Naive thymus-derived CD8-positive, alpha-beta T cell (primary cell): ENCODE measurements around the gene KLHL4. TPM values are rescaled to one million over a fixed set of nuclear protein-coding genes. Genes with fewer than 3 reads are reported as not detected.
A peak's percentile ranks its signal among the peaks of the same experiment; 100 is the strongest.
"Not testable (repeated sequence)": the region's sequence is repeated elsewhere in the genome, so short reads cannot be mapped to it uniquely, and the experiment has no call there.

Source experiments
- ATAC-seq, 2 donors: fragments of 150-1000 bp; cut with Tn5 transposase in 1 of 2; sonication (Bioruptor Pico), chemical (Tn5 transposase) in 1 of 2; 1 replicate in 1 of 2; 2 replicates in 1 of 2; pipeline ENCODE4 v1.10.0; 2021; ENCODE audit warnings: mild to moderate bottlenecking in 2 of 2, moderate library complexity in 2 of 2
- POLR2A ChIA-PET: fragments of 350-600 bp; sonication (Branson Sonifier 250); formaldehyde crosslinking; loops from one replicate; lab custom pipeline; 2021; ENCODE audit warnings: antibody characterized with exemption; lab: Charles Lee
- DNase-seq, 10 donors: peaks; one replicate each; pipeline versions ENCODE4 v3.0.0 to v3.0.0-alpha.2; 2020 to 2022
- H3K27ac Mint-ChIP-seq, 10 donors: one replicate each; pipeline ENCODE4 v1.8.0; 2020 to 2022; ENCODE audit warnings: mild to moderate bottlenecking in 10 of 10, mixed read lengths in 10 of 10, moderate library complexity in 4 of 10, inconsistent platforms in 1 of 10
- H3K27me3 Mint-ChIP-seq, 5 donors: one replicate each; pipeline ENCODE4 v1.8.0; 2021 to 2022; ENCODE audit warnings: mixed read lengths in 5 of 5
- H3K36me3 Mint-ChIP-seq, 3 donors: one replicate each; pipeline ENCODE4 v1.8.0; 2020 to 2022; ENCODE audit warnings: mixed read lengths in 3 of 3, mild to moderate bottlenecking in 2 of 3, inconsistent platforms in 1 of 3
- H3K4me1 Mint-ChIP-seq, 4 donors: one replicate each; pipeline ENCODE4 v1.8.0; 2021 to 2022; ENCODE audit warnings: mixed read lengths in 4 of 4
- H3K4me3 Mint-ChIP-seq, 10 donors: one replicate each; pipeline ENCODE4 v1.8.0; 2020 to 2022; ENCODE audit warnings: mild to moderate bottlenecking in 10 of 10, mixed read lengths in 10 of 10, moderate library complexity in 6 of 10, inconsistent platforms in 1 of 10
- H3K9me3 Mint-ChIP-seq, 9 donors: one replicate each; pipeline ENCODE4 v1.8.0; 2020 to 2022; ENCODE audit warnings: mixed read lengths in 9 of 9, mild to moderate bottlenecking in 3 of 9, inconsistent platforms in 1 of 9, moderate library complexity in 1 of 9
- polyA plus RNA-seq, 3 donors: library from polyadenylated mRNA; unstranded; fragments of 300-500 nt; fragmentation: Illumina TruSeq; gene quantifications; one replicate each; pipeline ENCODE4 v1.2.3, GENCODE V29; 2021
- total RNA-seq, 8 experiments: library from RNA in 2 of 8; stranded (reverse) in 2 of 8; gene quantifications; one replicate each; pipeline ENCODE4 v1.2.3 and lab custom pipeline; 2021 to 2026

Gene KLHL4, protein sequence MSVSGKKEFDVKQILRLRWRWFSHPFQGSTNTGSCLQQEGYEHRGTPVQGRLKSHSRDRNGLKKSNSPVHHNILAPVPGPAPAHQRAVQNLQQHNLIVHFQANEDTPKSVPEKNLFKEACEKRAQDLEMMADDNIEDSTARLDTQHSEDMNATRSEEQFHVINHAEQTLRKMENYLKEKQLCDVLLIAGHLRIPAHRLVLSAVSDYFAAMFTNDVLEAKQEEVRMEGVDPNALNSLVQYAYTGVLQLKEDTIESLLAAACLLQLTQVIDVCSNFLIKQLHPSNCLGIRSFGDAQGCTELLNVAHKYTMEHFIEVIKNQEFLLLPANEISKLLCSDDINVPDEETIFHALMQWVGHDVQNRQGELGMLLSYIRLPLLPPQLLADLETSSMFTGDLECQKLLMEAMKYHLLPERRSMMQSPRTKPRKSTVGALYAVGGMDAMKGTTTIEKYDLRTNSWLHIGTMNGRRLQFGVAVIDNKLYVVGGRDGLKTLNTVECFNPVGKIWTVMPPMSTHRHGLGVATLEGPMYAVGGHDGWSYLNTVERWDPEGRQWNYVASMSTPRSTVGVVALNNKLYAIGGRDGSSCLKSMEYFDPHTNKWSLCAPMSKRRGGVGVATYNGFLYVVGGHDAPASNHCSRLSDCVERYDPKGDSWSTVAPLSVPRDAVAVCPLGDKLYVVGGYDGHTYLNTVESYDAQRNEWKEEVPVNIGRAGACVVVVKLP
- total RNA-seq, result not detected
- polyA plus RNA-seq, result under 1 TPM in 1 of 3 donors, not detected in 2; 0.30 TPM
- total RNA-seq (lab: John Stamatoyannopoulos, UW), result 0 to 2.6 (median 0.09) reads per million in 6 experiments

DNA sequence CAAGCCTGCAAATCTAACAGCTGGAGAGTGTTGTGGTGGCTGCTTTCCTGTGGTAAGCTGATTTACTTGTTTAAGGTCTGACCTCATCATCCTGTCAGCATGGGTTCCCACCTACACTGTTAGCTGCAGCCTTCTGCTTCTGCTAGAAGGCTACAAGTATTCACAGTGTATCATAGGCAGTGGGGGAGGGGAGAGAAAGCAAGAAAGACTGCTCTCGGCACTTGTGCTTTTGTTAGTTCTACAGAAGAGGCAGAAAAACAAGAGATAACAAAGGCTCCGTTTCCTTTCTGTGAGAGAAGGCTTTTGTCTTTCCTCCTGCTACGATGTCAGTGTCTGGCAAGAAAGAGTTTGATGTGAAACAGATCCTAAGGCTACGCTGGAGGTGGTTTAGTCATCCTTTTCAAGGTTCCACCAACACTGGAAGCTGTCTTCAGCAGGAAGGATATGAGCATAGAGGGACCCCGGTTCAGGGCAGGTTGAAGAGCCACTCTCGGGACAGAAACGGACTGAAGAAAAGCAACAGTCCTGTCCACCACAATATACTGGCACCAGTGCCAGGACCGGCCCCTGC is at the start of gene KLHL4:
TSS of gene KLHL4 (plus strand) at position 232 of the 571 bp plus-strand sequence. CDS start at position 324, 92 bp downstream.
- no peaks in the 10 kb centered on the region for H3K9me3 Mint-ChIP-seq
- DNase-seq (no peak), ATAC-seq (no peak)
- peak within 1 kb of the TSS in 1 of 10 donors; percentile 22 for H3K4me3 Mint-ChIP-seq
- no peaks in the 10 kb centered on the region for H3K27me3 Mint-ChIP-seq
- POLR2A ChIA-PET, result no interaction called here
- peak within 1 kb of the TSS in 1 of 10 donors; percentile 3 for H3K27ac Mint-ChIP-seq
- no peaks in the 10 kb centered on the region for H3K4me1 Mint-ChIP-seq
- no peaks in the 10 kb centered on the region for H3K36me3 Mint-ChIP-seq

- no peak overlapping the region for H3K4me3 Mint-ChIP-seq
- no peaks in the 10 kb centered on the region for H3K36me3 Mint-ChIP-seq
- ATAC-seq, result no peak
- no peaks in the 10 kb centered on the region for H3K4me1 Mint-ChIP-seq
- DNase-seq, result no peak
- no peak overlapping the region for H3K27ac Mint-ChIP-seq
- peaks cover 0 to 24% (median under 1%) of the 10 kb centered on the region in 9 donors for H3K9me3 Mint-ChIP-seq
- POLR2A ChIA-PET, result no interaction called here
- H3K27me3 Mint-ChIP-seq, result no peaks in the 10 kb centered on the region
These were observed 48.7 kb upstream of the KLHL4 start for GRCh38 chrX:87468941-87469340.

DNA sequence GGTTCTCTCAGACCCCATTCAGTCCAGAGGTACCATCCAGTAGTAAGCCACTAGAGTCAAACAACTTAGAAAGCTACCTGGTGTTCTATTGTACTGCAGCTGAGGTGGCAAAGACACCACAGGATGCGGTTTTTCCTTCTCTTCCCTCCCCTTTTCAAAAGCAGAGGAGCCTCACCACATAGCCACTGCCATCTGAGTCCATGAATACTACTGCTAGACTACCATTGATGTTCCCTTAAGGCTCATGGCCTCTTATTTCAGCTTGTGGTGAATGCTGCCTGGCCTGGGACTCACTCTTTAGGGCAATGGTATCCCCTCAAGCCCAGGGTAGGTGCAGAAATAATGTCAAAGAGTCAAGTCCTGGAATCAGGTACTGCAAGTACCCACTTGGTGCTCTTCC is 41.8 kb upstream of the KLHL4 start:
- DNase-seq (no peak), ATAC-seq (no peak)
- POLR2A ChIA-PET, result no interaction called here
- Mint-ChIP-seq H3K4me1 (no peaks in the 10 kb centered on the region), H3K9me3 (peaks cover 0 to 22% (median 0%) of the 10 kb centered on the region in 9 donors), H3K4me3 (no peak overlapping the region), H3K36me3 (no peaks in the 10 kb centered on the region), H3K27ac (no peak overlapping the region), H3K27me3 (no peaks in the 10 kb centered on the region)

GRCh38 chrX:87478703-87479102 is 38.9 kb upstream of the KLHL4 start:
- H3K9me3 Mint-ChIP-seq, result peaks cover 0 to 22% (median 0%) of the 10 kb centered on the region in 9 donors
- POLR2A ChIA-PET, ATAC-seq, H3K27me3 Mint-ChIP-seq, H3K27ac Mint-ChIP-seq, DNase-seq, H3K36me3 Mint-ChIP-seq, H3K4me1 Mint-ChIP-seq, H3K4me3 Mint-ChIP-seq: not testable (repeated sequence)

DNA sequence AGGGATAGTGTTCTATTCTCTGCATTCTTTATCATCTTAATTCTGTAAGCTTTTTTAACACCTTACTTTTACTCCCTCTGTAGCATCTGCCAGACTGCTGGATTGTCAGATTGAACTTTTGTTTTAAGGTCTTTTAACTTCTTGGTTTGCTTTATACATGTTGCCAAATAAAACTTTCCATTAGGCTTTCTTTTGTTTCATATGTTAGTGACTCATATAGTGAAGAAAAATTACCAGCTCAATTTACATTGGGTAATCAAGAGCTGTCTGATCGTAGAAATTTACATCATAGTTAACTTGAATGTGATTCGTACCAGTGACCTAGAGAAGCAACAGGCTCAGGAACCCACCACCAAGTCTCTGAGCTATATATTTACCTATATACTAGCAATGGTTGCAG is 28.5 kb upstream of the KLHL4 start:
- no peaks in the 10 kb centered on the region for H3K9me3 Mint-ChIP-seq
- H3K27me3 Mint-ChIP-seq, result no peaks in the 10 kb centered on the region
- H3K27ac Mint-ChIP-seq, result no peak overlapping the region
- POLR2A ChIA-PET, result no interaction called here
- no peaks in the 10 kb centered on the region for H3K36me3 Mint-ChIP-seq
- DNase-seq (no peak), ATAC-seq (no peak)
- no peaks in the 10 kb centered on the region for H3K4me1 Mint-ChIP-seq
- H3K4me3 Mint-ChIP-seq, result no peak overlapping the region

DNA sequence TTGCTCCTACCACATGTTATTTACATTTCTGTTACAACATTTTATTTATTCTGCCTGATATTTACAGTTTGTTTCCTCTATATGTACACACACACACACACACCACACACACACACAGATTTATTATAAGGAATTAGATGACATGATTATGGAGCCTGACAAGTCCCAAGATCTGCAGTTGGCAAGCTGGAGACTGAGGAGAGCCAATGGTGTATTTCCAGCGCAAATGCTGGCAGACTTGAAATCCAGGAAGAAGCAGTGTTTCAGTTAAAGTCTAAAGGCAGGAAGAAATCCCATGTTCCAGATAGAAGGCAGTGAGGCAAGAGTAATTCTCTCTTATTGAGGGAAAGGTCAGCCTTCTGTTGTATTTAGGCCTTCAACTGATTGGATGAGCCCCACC is 1.8 kb upstream of the KLHL4 start:
- POLR2A ChIA-PET, result no interaction called here

GRCh38 chrX:87516717-87517121 is 883 bp upstream of the KLHL4 start:
- POLR2A ChIA-PET, result no interaction called here
- H3K4me1 Mint-ChIP-seq, result no peaks in the 10 kb centered on the region
- DNase-seq (no peak), ATAC-seq (no peak)
- H3K27me3 Mint-ChIP-seq, result no peaks in the 10 kb centered on the region
- no peaks in the 10 kb centered on the region for H3K9me3 Mint-ChIP-seq
- no peak overlapping the region for H3K4me3 Mint-ChIP-seq
- H3K36me3 Mint-ChIP-seq, result no peaks in the 10 kb centered on the region
- no peak overlapping the region for H3K27ac Mint-ChIP-seq

More for the DNA sequence above, 1.8 kb upstream of the KLHL4 start:
- Mint-ChIP-seq H3K27me3 (no peaks in the 10 kb centered on the region), H3K4me3 (no peak overlapping the region), H3K4me1 (no peaks in the 10 kb centered on the region), H3K27ac (no peak overlapping the region), H3K9me3 (no peaks in the 10 kb centered on the region), H3K36me3 (no peaks in the 10 kb centered on the region)
- DNase-seq, result no peak
- ATAC-seq, result no peak

DNA sequence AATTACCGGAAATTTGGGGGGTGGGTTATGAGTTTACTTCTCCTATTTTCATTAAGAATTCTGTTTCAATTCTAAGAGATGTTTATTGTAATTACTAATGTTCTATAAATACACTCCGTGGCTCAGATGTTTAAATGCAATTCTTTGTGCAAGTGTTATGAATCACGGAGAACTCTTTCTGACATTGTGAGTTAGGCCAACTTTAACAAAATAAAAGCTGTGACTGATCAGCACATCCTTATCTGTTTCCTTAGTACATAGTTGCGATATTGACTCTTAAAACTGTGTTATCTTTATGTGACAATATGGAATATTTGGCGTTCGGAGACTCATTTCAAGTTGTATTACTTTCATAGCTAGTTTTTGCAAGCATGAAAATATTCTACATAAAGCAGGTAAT is 902 bp downstream of the KLHL4 start:
- H3K27ac Mint-ChIP-seq, result no peak overlapping the region

GRCh38 chrX:87525771-87526229 is 8.2 kb downstream of the KLHL4 start:
- Mint-ChIP-seq H3K9me3 (peaks cover 0 to 3% (median 0%) of the 10 kb centered on the region in 9 donors), H3K4me3 (no peak overlapping the region), H3K4me1 (no peaks in the 10 kb centered on the region), H3K36me3 (peaks cover 0 to 4% (median 0%) of the 10 kb centered on the region in 3 donors), H3K27ac (no peak overlapping the region), H3K27me3 (no peaks in the 10 kb centered on the region)
- ATAC-seq, result no peak
- no peak for DNase-seq
- POLR2A ChIA-PET, result no interaction called here

More for the DNA sequence above, 902 bp downstream of the KLHL4 start:
- no peaks in the 10 kb centered on the region for H3K9me3 Mint-ChIP-seq
- no peak overlapping the region for H3K4me3 Mint-ChIP-seq
- POLR2A ChIA-PET, result no interaction called here
- H3K27me3 Mint-ChIP-seq, result no peaks in the 10 kb centered on the region
- DNase-seq (no peak), ATAC-seq (no peak)
- H3K4me1 Mint-ChIP-seq, result no peaks in the 10 kb centered on the region
- no peaks in the 10 kb centered on the region for H3K36me3 Mint-ChIP-seq

DNA sequence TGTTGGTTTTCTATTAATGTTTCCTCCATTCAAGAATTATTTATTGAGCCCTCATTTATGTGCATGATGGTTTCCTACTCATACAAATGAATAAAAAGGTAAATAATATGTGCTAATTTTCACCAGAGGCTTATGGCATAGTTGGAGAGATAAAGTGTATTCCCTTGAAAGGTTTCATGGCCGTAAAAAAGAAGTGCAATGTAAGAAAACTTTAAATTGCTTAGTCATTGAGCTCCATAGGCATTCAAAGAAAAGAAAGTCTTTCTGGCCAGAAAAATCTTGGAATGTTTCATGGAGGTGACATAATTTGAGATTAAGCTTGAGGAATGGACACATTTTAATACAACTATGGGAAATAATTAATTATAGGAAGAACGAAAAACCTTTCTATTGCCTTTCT is 8.7 kb downstream of the KLHL4 start:
- no peak overlapping the region for H3K4me3 Mint-ChIP-seq
- DNase-seq, result no peak
- H3K36me3 Mint-ChIP-seq, result peaks cover 0 to 4% (median 0%) of the 10 kb centered on the region in 3 donors
- no peak for ATAC-seq
- no peak overlapping the region for H3K27ac Mint-ChIP-seq
- no peaks in the 10 kb centered on the region for H3K27me3 Mint-ChIP-seq
- no peaks in the 10 kb centered on the region for H3K4me1 Mint-ChIP-seq
- POLR2A ChIA-PET, result no interaction called here
- peaks cover 0 to 3% (median 0%) of the 10 kb centered on the region in 9 donors for H3K9me3 Mint-ChIP-seq

GRCh38 chrX:87528487-87528886 is 10.9 kb downstream of the KLHL4 start:
- H3K4me1 Mint-ChIP-seq, result no peaks in the 10 kb centered on the region
- no peaks in the 10 kb centered on the region for H3K27me3 Mint-ChIP-seq
- no peak overlapping the region for H3K4me3 Mint-ChIP-seq
- H3K36me3 Mint-ChIP-seq, result peaks cover 0 to 4% (median 0%) of the 10 kb centered on the region in 3 donors
- ATAC-seq (no peak), DNase-seq (no peak)
- no peak overlapping the region for H3K27ac Mint-ChIP-seq
- peaks cover 0 to 6% (median 0%) of the 10 kb centered on the region in 9 donors for H3K9me3 Mint-ChIP-seq
- POLR2A ChIA-PET, result interaction anchor here (0.7 kb wide), 1 partner anchor 34 kb away, joined by 10 read pairs; no protein-coding TSS in a partner anchor

DNA sequence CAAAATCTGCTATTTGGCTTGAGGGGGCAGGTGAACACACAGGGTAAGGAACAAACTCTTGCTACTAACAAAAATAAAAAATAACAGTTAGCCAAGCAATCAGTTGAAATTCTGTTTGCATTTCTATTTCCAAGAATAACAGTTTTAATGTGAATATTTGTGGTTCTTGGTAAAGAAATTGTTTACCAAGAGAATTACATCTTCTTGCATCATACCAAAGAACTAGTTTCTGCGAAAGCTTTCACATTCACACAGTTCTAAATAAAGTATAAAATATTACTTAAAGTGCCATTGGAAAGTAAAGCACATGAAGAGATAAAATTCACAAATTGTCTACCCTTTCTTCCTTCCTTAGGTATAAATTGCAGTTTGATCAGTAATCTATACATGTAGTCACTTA is 54.4 kb downstream of the KLHL4 start:
- no peak overlapping the region for H3K4me3 Mint-ChIP-seq
- ATAC-seq (no peak), DNase-seq (no peak)
- H3K27ac Mint-ChIP-seq, result no peak overlapping the region
- POLR2A ChIA-PET, result no interaction called here
- peaks cover 0 to 6% (median 0%) of the 10 kb centered on the region in 9 donors for H3K9me3 Mint-ChIP-seq
- H3K4me1 Mint-ChIP-seq, result no peaks in the 10 kb centered on the region
- H3K27me3 Mint-ChIP-seq, result no peaks in the 10 kb centered on the region
- no peaks in the 10 kb centered on the region for H3K36me3 Mint-ChIP-seq

- DNase-seq, result no peak
- Mint-ChIP-seq H3K4me3 (no peak overlapping the region), H3K27ac (no peak overlapping the region), H3K4me1 (no peaks in the 10 kb centered on the region), H3K27me3 (no peaks in the 10 kb centered on the region), H3K9me3 (peaks cover 0 to 4% (median 0%) of the 10 kb centered on the region in 9 donors), H3K36me3 (no peaks in the 10 kb centered on the region)
- ATAC-seq, result no peak
- POLR2A ChIA-PET, result no interaction called here
These were observed 55.3 kb downstream of the KLHL4 start for GRCh38 chrX:87572901-87573300.
